ENCODE results near the gene IFITM5.

GRCh38 chr11:299951-300735 lies 817 bp upstream of the IFITM5 start:
- TF ChIP-seq EZH2 (IDR thresholded peaks at IDR 0.05) (no peak), POLR2AphosphoS5 (IDR thresholded peaks at IDR 0.05; ENCODE audit: borderline replicate concordance, low read depth, low read length) (no peak)

All from SK-N-MC (cell line).